ENCODE results near the gene PTBP1.
A peak's percentile ranks its signal among the peaks of the same experiment; 100 is the strongest.

PTBP1 gene

DNA sequence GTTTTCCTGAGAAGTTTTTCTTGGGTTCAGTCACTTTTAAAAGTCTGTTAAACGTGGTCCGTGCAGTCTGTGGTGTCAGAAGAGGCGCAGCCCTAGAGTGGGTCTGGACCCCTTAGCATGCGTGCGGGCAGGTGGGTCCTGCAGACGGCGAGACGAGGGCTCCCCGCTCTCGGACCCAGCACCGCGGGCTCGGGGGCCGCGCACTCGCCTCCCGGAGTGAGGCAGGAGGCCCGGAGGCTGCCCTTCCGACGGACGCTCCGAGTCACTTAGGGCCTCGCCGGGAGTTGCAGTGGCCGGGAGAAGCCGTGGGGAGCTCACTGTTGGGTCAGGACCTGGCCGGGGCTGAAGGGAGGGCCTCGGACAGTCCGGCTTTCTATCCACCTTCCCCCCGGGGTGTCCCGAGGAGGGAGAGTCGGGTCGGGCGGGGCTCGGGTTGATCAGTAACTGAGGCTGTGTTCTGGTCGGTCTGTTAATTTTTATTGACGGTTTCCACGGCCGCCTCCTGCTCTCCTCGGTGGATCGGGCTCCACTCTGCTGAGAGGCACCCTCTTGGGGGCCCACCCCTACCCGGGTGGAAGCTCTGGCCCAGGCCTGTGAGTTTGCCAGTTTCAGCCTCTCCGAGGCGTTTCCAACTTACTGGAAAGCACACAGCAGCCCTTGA is 1.3 kb downstream of the PTBP1 start:
- DNase-seq = peak in 1 of 2 donors; percentile 12

DNA sequence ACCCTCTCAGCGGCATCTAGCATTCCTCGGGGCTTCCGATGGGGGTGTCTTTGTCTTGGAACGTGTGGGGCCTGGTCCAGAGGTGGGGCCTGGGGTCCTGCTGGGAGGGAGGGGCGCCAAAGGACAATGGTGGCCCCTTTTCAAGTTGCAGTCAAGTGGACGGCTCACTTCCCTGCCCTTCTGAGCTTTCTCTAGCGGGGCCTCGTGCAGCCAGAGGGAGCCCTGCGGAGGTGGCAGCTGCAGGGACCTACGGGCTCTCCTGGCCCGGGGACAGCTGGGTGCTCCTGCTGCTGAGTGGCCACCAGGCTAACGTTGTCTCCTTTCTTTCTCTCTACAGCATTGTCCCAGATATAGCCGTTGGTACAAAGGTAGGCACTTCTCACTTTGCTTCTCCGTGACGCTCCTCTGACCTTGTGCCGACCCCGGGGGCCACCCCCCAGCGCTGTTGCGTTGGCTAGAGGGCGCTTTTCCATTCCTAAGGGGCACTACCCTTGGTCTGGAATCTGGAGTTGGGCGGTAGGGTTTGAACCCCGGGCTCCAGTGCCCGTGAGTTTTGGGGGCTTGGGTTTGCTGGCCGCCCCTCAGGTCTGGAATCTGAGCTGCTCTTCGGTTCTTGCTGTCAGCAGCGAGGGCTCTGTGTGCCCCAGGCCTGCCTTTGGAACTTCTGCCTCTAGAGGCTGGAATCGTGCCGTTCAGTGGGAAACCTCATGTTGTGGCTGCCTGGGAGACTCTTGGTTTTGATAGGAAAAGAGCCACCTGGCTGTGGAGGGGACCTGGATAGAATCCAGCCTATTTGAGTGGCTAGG is 2.0 kb downstream of the PTBP1 start:
- no peak for DNase-seq

DNA sequence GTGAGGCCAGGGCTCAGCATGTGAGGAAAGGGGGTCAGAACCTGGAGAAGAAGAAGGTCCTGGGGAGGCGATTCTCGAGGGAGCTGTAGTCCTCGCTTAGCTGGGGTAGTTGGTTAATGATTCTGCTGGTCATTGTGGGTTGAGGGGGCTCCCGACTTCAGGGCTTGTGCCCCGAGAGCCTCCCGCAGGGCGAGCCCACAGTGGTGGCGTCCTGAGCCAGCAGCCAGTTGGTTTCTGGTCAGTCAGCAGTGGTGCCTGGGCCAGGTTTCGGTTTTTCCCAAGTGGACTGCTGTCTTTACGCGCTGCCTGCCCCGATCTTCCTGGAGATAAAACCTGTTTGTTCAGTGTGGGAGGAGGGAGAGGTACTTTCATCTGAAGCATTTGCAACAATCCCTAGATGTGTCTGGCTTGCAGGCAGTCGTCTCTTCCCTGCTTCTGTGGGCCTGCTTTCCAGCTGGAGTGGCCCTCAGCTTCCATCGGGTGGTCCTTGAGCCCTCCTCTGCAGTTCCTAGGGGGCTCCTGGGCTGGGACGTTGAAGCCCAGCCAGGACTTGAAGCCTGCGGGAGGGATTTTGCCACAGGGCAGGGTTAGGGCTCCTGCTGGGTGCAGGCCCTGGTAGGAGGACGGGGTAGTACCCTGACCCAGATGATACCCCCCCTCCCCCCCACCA is 3.2 kb downstream of the PTBP1 start:
- no peak for DNase-seq

DNA sequence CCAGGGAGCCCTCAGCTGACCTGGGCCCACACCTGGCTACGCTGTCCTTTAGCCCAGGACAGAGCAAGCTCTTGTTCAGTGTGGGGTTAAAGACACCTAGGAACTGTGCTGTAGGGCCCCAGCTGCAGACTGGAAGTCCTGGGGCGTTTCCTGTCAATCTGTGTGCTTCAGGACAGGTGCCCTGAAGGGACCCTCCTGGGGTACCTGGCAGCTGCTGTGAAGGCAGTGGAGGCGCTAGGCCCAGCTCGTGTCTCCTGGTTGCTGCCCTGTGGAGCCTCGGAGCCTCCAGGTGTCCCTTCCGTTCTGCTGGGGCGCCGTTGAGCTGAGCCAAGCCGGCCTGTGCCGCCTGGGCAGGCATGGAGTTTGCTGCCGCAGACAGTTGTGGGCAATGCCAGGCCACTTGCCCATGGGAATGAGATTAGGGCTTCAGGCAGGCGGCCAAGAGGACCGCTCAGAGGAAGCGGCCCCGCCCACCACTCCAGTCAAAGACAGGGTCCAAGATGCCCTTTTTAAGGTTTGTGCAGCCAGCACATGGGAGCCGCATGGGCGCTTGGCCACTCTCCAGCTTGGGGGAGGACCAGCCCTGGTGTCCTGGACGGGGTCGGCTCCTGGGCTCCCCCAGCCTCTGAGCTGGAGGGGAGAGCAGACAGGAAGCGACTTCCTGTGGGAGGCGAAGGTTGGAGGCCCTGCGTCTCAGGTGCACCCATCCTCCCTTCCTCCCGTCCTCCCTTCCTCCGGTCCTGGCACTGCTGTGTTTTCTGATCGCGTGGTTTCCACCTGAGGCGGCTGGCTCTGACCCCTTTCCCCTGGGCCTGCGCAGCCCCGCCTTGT is 4.0 kb downstream of the PTBP1 start:
- DNase-seq = no peak

DNA sequence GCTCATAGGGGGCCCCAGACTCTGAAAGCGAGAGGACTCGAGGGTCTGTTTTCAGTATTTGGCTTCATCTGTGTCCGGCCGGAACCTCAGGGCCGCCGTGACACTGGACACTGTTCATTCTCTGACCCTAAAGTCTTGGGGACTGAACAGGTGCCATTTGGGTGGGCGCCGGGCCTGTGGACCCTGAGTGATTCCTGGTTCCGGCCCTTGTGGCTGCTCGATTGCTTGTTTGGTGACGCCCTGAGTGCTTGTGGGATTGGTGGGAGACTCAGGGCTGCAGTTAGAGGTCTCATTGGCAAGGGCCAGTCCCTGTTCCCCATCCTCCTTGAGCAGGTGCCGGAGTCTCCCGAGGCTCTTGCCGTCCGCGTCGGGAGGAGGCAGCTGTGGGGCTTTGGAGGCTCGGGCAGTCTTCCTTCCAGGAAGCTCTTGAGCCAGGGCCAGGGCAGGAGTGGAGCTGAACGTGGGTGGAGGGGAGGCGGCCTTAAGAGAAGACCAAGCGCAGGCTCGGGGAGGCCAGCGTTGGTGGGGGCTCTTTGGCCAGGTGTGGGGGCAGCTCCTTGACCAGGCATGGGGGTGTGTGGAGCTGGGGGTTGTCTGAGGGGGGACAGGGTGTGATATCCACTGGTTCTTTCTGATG is 4.7 kb downstream of the PTBP1 start:
- no peak for DNase-seq

DNA sequence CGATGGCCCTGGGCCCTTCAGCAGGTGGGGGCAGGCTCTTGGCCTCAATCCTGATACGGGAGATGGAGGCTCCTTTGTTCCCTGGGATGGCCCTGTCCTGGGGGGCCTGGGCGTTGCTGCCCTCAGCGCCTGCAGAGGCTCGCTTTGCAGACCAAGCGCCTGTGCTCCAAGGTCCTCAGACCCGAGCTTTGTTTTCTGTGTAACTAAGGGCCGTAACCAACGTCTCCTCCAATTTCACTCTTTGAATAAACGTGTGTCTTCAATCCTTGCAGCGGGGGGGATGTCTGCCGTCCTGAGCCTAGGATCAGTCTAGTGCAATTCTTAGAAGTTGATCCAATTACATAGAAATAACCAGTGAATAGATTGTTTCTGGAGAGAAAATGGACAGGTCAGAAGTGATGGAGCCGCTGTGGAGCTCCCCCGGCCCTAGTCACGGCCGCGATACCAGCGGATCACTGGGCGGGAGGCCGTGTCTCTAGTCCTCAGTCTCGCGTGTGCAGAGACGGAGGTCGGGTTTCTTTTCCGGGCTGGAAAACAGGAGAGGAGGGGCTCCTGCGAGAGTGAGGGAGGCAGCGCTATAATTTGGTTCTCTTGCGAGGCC is 5.3 kb downstream of the PTBP1 start:
- no peak for DNase-seq

DNA sequence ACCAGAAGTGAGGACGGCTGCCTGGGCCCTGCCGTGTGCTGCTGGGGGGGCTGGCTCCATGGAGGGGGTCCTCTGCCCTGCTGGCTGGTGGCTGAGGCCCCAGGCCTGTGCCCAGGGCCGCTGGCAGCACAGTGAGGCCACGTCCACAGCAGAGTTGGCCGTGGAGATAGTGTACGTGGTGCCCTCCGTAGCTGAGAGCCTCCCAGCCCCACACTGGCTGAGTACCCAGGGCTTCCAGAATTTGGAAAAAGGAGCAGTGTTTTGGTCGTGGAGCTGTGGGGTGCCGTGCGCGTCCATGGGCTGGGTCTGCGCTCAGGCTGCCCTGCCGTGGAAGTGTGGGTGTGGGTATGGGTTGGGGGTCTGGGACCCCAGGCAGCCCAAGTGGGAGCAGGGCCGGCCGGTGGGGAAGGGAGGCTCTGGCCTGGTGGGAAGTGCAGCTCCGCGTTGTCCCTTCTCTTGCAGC is 5.9 kb downstream of the PTBP1 start:
- DNase-seq = no peak

DNA sequence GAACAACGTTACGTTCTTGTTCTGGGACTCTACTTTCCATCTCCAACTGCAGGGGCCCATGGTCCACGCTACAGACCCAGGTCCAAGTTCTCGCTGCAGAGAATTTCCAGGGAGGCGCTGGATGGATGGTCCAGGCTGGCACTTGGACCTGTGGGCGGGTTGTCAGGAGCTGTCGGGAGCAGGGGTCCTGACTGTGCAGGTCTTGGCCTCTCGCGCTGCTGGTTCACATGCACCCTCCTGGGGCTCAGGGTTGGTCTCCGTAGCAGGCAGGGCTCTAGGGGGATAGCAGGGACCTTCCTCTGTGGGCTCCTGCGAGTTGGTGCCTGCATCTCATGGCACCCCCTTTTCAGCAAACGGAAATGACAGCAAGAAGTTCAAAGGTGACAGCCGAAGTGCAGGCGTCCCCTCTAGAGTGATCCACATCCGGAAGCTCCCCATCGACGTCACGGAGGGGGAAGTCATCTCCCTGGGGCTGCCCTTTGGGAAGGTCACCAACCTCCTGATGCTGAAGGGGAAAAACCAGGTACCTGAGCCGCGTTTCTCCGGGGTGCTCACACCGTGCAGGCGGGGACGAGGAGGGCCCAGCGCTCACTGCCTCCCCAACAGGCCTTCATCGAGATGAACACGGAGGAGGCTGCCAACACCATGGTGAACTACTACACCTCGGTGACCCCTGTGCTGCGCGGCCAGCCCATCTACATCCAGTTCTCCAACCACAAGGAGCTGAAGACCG is 6.6 kb downstream of the PTBP1 start:
- no peak for DNase-seq

DNA sequence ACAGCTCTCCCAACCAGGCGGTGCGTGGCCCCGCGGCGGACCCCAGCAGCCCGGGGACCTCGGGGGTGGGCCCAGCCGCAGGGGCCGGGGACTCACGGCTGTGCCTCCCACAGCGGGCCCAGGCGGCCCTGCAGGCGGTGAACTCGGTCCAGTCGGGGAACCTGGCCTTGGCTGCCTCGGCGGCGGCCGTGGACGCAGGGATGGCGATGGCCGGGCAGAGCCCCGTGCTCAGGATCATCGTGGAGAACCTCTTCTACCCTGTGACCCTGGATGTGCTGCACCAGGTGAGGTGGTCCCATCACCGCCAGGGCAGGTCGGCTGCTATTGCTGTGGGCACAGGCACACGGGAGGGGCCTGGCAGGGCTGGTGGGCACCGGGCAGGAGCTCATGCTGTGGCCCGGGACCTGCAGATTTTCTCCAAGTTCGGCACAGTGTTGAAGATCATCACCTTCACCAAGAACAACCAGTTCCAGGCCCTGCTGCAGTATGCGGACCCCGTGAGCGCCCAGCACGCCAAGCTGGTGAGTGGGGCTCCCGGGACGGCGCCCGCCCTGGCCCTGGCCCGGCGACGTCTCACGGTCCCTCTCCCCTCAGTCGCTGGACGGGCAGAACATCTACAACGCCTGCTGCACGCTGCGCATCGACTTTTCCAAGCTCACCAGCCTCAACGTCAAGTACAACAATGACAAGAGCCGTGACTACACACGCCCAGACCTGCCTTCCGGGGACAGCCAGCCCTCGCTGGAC is 7.3 kb downstream of the PTBP1 start:
- no peak for DNase-seq

DNA sequence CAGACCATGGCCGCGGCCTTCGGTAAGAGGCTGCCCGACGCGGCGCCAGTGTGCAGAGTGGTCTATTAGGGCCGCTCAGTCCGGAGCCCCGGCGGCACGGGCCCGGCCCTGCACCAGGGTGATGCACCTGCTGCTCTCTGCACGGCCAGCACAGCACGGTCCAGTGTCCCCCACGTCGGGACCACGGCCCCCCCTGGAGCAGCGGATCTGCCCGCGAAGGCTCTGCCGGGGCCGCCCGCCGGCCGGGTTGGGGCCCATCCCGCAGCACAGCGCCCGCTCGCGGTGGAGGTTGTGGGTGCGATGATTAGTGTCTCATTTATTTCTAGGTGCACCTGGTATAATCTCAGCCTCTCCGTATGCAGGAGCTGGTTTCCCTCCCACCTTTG is 7.9 kb downstream of the PTBP1 start:
- no peak for DNase-seq

DNA sequence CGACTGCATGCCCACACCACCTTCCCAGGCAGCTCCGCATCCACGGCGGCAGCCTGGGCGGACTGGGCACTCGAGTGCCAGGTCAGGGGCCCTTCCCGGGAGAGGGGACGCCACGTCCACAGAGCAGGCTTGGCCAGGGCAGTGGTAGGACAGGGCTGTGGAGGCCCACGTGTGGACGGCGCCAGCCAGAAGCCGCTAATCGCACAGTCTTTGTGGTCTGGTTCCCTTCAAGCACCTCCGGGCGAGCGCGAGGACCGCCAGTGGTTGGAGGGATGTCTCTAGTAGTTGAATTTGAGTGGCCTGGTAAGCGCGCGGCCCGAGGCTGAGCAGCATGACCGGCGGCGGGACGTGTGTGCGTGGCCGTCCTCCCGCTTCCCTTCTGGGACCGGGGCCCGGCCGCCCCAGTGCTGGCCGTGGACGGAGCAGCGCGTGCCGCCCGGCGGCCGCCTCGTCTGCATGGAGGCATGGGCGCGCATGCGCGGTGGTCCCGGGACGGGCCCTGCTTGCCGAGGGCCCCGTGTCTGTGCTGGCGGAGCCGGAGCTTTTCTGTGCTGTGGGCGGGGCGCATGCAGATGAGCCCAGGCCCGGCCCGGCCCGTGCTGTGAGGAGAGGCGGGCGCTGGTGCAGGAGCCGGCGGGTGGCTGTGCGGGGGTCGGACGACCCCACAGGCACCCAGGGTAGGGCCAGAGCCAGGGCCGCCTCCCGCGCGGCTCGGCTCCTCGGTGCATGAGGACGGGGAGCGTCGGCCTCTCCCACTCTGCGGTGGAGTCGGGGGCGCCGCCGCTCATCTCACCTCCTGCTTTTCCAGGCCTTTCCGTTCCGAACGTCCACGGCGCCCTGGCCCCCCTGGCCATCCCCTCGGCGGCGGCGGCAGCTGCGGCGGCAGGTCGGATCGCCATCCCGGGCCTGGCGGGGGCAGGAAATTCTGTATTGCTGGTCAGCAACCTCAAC is 8.6 kb downstream of the PTBP1 start:
- DNase-seq = no peak

DNA sequence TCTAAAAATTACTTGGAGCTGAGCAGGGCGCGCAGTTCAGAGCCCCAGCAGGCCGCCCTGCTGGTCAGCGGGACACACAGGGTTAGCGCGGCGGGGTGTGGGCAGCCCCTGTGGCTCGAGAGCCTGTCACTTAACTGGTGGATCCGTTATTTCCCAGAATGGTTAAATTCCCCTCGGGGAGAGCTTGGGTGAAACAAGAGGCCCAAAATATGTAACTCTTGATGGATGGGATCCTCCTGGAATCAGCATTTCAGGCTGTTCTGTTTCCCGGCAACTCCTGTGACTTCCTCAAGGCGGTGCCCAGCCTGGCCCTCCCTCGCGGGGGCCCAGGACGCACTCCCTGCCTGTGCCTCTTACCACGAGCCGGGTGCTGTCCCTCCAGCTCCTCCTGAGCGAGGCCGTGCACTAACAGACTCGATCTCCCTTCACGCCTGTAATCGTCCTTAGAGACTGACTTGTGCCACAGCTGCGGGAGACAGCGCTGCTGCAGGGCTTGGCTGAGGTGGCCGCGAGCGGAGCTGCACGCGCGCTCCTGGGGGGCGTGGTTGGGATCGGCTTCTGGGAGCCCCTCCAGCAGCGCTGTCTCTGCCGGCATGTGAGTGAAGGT is 9.7 kb downstream of the PTBP1 start:
- no peak for DNase-seq

DNA sequence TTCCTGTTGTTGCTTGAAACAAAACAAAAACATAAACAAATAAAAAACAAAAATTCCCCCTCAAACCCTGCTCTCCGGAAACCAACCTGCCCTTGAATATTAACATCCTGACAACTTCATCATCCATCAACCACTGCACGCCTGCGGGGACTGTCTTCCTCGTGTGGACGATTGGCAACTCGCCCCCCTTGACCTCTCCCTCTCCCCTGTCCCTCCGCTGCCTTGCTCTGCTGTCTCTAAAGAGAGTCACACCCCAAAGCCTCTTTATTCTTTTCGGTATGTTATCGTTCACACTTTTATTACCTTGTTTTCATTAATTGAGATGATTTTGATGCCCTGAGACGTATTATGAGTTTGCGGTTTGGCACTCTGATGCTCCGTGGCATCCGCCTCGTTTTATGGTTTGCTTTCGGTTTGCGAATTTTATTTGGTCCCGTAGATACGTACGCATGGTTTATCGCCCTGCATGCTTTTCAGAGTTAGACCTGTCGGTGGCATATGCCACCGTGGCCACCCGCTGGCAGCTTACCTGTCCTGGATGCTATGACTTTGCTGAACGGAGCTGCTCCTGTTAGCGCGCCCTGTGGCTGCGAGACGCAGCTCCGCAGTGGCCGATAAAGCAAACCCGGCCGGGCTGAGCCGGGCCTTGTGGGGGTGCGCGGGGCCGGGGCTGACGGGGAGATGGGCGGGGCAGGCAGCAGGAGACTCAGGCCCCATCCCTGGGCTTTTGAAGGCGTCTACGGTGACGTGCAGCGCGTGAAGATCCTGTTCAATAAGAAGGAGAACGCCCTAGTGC is 10.6 kb downstream of the PTBP1 start:
- DNase-seq = no peak

DNA sequence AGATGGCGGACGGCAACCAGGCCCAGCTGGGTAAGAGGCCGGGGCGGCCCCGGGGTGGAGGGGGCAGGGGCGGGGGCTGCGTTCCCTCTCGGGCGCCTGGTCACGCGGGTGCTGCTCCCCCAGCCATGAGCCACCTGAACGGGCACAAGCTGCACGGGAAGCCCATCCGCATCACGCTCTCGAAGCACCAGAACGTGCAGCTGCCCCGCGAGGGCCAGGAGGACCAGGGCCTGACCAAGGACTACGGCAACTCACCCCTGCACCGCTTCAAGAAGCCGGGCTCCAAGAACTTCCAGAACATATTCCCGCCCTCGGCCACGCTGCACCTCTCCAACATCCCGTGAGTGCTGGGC is 11.1 kb downstream of the PTBP1 start:
- DNase-seq = no peak

DNA sequence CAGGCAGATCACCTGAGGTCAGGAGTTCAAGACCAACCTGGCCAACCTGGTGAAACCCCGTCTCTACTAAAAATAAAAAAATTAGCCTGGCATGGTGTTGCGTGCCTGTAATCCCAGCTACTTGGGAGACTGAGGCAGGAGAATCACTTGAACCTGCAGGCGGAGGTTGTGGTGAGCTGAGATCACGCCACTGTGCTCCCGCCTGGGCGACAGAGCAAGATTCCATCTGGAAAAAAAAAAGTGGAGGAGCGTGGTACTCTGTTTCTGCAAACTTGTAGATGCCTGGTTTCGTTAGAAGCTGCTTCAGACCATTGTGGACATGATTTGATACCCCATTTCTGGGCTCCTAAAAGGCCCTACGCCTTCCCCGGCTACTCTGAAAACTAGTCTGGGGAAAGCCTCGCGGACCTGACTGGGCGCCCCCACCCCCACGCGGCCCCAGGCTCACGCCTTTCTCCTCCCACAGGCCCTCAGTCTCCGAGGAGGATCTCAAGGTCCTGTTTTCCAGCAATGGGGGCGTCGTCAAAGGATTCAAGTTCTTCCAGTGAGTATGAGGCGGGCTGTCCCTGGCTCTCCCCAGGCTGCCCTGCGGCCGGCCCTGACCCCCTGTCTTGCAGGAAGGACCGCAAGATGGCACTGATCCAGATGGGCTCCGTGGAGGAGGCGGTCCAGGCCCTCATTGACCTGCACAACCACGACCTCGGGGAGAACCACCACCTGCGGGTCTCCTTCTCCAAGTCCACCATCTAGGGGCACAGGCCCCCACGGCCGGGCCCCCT is 13.0 kb downstream of the PTBP1 start:
- no peak for DNase-seq

DNA sequence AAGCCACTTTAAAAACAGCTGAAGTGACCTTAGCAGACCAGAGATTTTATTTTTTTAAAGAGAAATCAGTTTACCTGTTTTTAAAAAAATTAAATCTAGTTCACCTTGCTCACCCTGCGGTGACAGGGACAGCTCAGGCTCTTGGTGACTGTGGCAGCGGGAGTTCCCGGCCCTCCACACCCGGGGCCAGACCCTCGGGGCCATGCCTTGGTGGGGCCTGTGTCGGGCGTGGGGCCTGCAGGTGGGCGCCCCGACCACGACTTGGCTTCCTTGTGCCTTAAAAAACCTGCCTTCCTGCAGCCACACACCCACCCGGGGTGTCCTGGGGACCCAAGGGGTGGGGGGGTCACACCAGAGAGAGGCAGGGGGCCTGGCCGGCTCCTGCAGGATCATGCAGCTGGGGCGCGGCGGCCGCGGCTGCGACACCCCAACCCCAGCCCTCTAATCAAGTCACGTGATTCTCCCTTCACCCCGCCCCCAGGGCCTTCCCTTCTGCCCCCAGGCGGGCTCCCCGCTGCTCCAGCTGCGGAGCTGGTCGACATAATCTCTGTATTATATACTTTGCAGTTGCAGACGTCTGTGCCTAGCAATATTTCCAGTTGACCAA is 13.7 kb downstream of the PTBP1 start:
- no peak for DNase-seq

DNA sequence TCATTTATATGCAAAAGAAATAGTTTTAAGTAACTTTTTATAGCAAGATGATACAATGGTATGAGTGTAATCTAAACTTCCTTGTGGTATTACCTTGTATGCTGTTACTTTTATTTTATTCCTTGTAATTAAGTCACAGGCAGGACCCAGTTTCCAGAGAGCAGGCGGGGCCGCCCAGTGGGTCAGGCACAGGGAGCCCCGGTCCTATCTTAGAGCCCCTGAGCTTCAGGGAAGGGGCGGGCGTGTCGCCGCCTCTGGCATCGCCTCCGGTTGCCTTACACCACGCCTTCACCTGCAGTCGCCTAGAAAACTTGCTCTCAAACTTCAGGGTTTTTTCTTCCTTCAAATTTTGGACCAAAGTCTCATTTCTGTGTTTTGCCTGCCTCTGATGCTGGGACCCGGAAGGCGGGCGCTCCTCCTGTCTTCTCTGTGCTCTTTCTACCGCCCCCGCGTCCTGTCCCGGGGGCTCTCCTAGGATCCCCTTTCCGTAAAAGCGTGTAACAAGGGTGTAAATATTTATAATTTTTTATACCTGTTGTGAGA is 14.3 kb downstream of the PTBP1 start:
- no peak for DNase-seq
